AG04449 (cell line): ENCODE results near the gene ZNF831.

ENCODE experiments used
- CTCF ChIA-PET: fragments of 350-600 bp; formaldehyde crosslinking; extraction: SDS; loops from one replicate; lab custom pipeline; 2021; ENCODE audit warnings: antibody characterized with exemption; lab: Yijun Ruan, JAX
- POLR2A ChIA-PET: fragments of 400-600, 350-600 bp; formaldehyde crosslinking; extraction: SDS; loops from one replicate; lab custom pipeline; 2020; ENCODE audit warnings: antibody characterized with exemption, inconsistent platforms; lab: Yijun Ruan, JAX
- DNase-seq: peaks from one replicate; pipeline ENCODE4 v3.0.0-alpha.2; 2010; ENCODE audit warnings: low read depth, low spot score
- H3K4me3 ChIP-seq: 2 replicates; pipeline ENCODE4 v1.5.1; 2011; ENCODE audit warnings: low read depth, mild to moderate bottlenecking, control low read depth, low read length
- CTCF ChIP-seq: IDR thresholded peaks from one replicate; pipeline ENCODE4 v1.5.1; 2011; ENCODE audit warnings: mild to moderate bottlenecking, moderate library complexity, low read length, control low read depth, inconsistent platforms; ENCODE audit not compliant: insufficient read depth; ENCODE audit errors: missing control alignments

ZNF831 gene

GRCh38 chr20:59300333-59301081 lies 136.9 kb downstream of the ZNF831 start, which contains the start of gene EDN3:
TSS of gene EDN3 (plus strand) at chr20:59300611. CDS start at chr20:59300813, 202 bp downstream.
- DNase-seq, result no peak
- TF ChIP-seq CTCF, result no peak
- POLR2A ChIA-PET, result no interaction called here
- CTCF ChIA-PET, result no interaction called here
- no peak within 1 kb of the TSS for H3K4me3 ChIP-seq

- H3K4me3 ChIP-seq, result no peak overlapping the region
- DNase-seq, result no peak
- ChIA-PET POLR2A (no interaction called here), CTCF (no interaction called here)
- no peak for TF ChIP-seq CTCF
Measured at GRCh38 chr20:59301343-59302007, 137.9 kb downstream of the ZNF831 start.

GRCh38 chr20:59305908-59306655 lies 142.5 kb downstream of the ZNF831 start:
- DNase-seq, result no peak
- ChIA-PET CTCF (no interaction called here), POLR2A (interaction anchor here (0.7 kb wide), 1 partner anchor 18 kb away, joined by 7 read pairs; no protein-coding TSS in a partner anchor)
- TF ChIP-seq CTCF, result no peak
- no peak overlapping the region for H3K4me3 ChIP-seq

- POLR2A ChIA-PET, result no interaction called here
- no peak overlapping the region for H3K4me3 ChIP-seq
- no peak for DNase-seq
- CTCF ChIA-PET, result no interaction called here
- TF ChIP-seq CTCF, result no peak
Measured at GRCh38 chr20:59307270-59307669, 143.6 kb downstream of the ZNF831 start.
